C1 segment of cervical spinal cord (tissue), 14 donors: Measurements from ENCODE around the gene INKA1.
A peak's percentile ranks its signal among the peaks of the same experiment; 100 is the strongest.
"Not testable (repeated sequence)": the region's sequence is repeated elsewhere in the genome, so short reads cannot be mapped to it uniquely, and the experiment has no call there.

Experiments
- DNase-seq, 14 donors: peaks; one replicate each; lab custom pipeline; 2025; lab: John Stamatoyannopoulos, UW

Gene INKA1

GRCh38 chr3:49807431-49808114 is 4.5 kb downstream of the INKA1 start:
- DNase-seq: no peak

- no peak for DNase-seq
These were observed 9.9 kb downstream of the INKA1 start for GRCh38 chr3:49812916-49813496.

- DNase-seq: peak in 9 of 14 donors; percentile 12 to 46 (median 22)
These were observed 10.6 kb downstream of the INKA1 start, which contains the start of gene UBA7 for GRCh38 chr3:49813497-49814174. UBA7 (minus strand) TSS chr3:49813953; CDS start chr3:49813787, 166 bp downstream.

GRCh38 chr3:49823131-49823530 is 20.1 kb downstream of the INKA1 start:
- DNase-seq: not testable (repeated sequence)

- no peak for DNase-seq
These were observed 23.0 kb downstream of the INKA1 start for GRCh38 chr3:49826016-49826415.

GRCh38 chr3:49831341-49831740 is 28.3 kb downstream of the INKA1 start:
- no peak for DNase-seq

- DNase-seq: peak in 13 of 14 donors; percentile 18 to 67 (median 45)
These were observed 36.2 kb downstream of the INKA1 start for GRCh38 chr3:49839193-49839809.

- no peak for DNase-seq
These were observed 37.3 kb downstream of the INKA1 start for GRCh38 chr3:49840388-49840787.

- DNase-seq: no peak
These were observed 38.1 kb downstream of the INKA1 start for GRCh38 chr3:49841126-49841696.

GRCh38 chr3:49841806-49842205 is 38.7 kb downstream of the INKA1 start:
- DNase-seq: no peak

GRCh38 chr3:49842843-49843517 is 39.9 kb downstream of the INKA1 start:
- DNase-seq: no peak

- DNase-seq: no peak
These were observed 41.6 kb downstream of the INKA1 start for GRCh38 chr3:49844464-49845183.

- no peak for DNase-seq
These were observed 42.6 kb downstream of the INKA1 start for GRCh38 chr3:49845694-49846093.
